ENCODE measurements around the gene RFX8.

DNA sequence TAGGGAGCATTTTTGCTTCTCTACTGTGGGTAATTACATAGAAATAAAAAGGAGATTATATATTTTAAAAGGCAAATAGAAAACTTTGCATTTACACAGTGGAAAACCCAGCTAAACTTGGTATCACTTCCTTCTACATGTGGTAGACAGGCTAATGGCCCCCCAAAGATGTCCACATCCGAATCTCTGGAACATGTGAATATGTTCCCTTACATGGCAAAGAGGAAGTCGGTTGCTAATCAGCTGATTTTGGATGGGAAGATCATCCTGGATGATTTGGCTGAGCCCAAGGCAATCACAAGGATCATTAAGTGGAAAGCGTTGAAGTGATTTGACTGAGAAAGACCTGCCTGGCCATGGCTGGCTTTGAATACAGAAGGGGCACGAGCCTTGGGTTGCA is 113.8 kb downstream of the RFX8 start:
- TF ChIP-seq, protein P1, sequence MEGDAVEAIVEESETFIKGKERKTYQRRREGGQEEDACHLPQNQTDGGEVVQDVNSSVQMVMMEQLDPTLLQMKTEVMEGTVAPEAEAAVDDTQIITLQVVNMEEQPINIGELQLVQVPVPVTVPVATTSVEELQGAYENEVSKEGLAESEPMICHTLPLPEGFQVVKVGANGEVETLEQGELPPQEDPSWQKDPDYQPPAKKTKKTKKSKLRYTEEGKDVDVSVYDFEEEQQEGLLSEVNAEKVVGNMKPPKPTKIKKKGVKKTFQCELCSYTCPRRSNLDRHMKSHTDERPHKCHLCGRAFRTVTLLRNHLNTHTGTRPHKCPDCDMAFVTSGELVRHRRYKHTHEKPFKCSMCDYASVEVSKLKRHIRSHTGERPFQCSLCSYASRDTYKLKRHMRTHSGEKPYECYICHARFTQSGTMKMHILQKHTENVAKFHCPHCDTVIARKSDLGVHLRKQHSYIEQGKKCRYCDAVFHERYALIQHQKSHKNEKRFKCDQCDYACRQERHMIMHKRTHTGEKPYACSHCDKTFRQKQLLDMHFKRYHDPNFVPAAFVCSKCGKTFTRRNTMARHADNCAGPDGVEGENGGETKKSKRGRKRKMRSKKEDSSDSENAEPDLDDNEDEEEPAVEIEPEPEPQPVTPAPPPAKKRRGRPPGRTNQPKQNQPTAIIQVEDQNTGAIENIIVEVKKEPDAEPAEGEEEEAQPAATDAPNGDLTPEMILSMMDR (IDR thresholded peaks at IDR 0.05), result no peak
- no peak for TF ChIP-seq EP300 (IDR thresholded peaks at IDR 0.05)

All from stomach (tissue), 4 donors.